Thyroid gland (tissue), 4 donors: ENCODE results near the gene AGBL3.

Source experiments
- POLR2A ChIP-seq, 2 donors: fragments of 450-650 bp; IDR thresholded peaks; one replicate each; pipeline ENCODE4 v1.6.1; 2017; ENCODE audit warnings: antibody characterized with exemption in 2 of 2, mild to moderate bottlenecking in 2 of 2, moderate library complexity in 1 of 2
- TF ChIP-seq, protein P1 (sequence below), 6 experiments: fragments of 200-600 bp in 3 of 6; fragments of 450-650 bp in 3 of 6; sonication (generic) in 3 of 6; IDR thresholded peaks; one replicate each; pipeline ENCODE4 v1.5.1; 2016 to 2019; ENCODE audit warnings: antibody characterized with exemption in 6 of 6, mild to moderate bottlenecking in 2 of 6, inconsistent platforms in 1 of 6, moderate library complexity in 1 of 6

DNA sequence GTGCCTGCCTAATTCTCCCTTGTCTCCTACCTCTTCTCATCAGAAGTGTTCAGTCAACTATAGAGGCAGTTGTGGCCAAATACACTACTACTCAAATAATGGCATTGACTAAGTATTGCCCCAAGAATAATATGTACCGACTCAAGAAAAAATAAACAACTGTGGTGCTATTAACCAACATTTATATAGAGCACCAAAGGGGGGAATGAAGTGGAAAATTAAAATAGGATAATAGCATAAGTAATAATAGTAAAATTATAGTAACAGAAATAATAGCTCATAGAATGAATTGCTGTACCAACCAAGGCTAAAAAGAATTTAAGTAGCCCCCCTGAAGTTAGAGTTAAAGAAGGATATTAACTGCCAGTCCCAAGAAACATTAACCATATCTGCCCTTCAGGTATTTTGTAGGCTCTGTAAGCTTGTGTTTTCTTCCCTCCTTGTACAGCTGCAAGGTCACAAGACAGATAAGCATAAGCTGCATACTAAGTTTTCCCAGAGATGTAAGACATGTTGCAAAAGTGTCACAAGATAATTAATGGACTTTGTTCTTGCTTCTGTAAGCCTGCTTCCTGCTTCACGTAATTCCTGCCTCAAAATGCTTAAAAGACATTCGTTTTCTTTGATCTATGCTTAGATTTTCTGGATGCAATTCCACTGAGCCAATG is 195.1 kb downstream of the AGBL3 start:
- no peak for TF ChIP-seq POLR2A (IDR thresholded peaks at IDR 0.05)
- TF ChIP-seq, protein P1, sequence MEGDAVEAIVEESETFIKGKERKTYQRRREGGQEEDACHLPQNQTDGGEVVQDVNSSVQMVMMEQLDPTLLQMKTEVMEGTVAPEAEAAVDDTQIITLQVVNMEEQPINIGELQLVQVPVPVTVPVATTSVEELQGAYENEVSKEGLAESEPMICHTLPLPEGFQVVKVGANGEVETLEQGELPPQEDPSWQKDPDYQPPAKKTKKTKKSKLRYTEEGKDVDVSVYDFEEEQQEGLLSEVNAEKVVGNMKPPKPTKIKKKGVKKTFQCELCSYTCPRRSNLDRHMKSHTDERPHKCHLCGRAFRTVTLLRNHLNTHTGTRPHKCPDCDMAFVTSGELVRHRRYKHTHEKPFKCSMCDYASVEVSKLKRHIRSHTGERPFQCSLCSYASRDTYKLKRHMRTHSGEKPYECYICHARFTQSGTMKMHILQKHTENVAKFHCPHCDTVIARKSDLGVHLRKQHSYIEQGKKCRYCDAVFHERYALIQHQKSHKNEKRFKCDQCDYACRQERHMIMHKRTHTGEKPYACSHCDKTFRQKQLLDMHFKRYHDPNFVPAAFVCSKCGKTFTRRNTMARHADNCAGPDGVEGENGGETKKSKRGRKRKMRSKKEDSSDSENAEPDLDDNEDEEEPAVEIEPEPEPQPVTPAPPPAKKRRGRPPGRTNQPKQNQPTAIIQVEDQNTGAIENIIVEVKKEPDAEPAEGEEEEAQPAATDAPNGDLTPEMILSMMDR (IDR thresholded peaks at IDR 0.05): no peak
